PFSK-1 (cell line): ENCODE results near the gene CD300C.

Source experiments
- POLR2AphosphoS5 ChIP-seq: IDR thresholded peaks from 2 replicates; pipeline ENCODE4 v1.6.1; 2012; ENCODE audit warnings: low read depth, mild to moderate bottlenecking, control low read depth, low read length, moderate library complexity
- SIN3A ChIP-seq: IDR thresholded peaks from 2 replicates; pipeline ENCODE4 v1.6.1; 2012; ENCODE audit warnings: mild to moderate bottlenecking, low read length, moderate library complexity, borderline replicate concordance; ENCODE audit not compliant: insufficient read depth
- TAF1 ChIP-seq: IDR thresholded peaks from 2 replicates; pipeline ENCODE4 v1.6.1; 2012; ENCODE audit warnings: low read length, control low read depth, borderline replicate concordance; ENCODE audit not compliant: insufficient read depth

GRCh38 chr17:74592087-74592990 is 46.4 kb upstream of the CD300C start, which contains the start of gene CD300LD:
- TF ChIP-seq POLR2AphosphoS5: no peak
- no peak for TF ChIP-seq SIN3A
- TF ChIP-seq TAF1: no peak
